Stimulated activated CD4-positive, alpha-beta T cell treated with anti-CD3 and anti-CD28 coated beads, TNF-alpha, amount 100 ng/mL, for 48 hours (primary cell): ENCODE measurements around the gene DUSP19.

Experiments
- DNase-seq, 3 donors: peaks; one replicate each; pipeline ENCODE4 v3.0.0-alpha.2; 2020; ENCODE audit warnings: low read depth in 3 of 3

The DUSP19 gene

DNA sequence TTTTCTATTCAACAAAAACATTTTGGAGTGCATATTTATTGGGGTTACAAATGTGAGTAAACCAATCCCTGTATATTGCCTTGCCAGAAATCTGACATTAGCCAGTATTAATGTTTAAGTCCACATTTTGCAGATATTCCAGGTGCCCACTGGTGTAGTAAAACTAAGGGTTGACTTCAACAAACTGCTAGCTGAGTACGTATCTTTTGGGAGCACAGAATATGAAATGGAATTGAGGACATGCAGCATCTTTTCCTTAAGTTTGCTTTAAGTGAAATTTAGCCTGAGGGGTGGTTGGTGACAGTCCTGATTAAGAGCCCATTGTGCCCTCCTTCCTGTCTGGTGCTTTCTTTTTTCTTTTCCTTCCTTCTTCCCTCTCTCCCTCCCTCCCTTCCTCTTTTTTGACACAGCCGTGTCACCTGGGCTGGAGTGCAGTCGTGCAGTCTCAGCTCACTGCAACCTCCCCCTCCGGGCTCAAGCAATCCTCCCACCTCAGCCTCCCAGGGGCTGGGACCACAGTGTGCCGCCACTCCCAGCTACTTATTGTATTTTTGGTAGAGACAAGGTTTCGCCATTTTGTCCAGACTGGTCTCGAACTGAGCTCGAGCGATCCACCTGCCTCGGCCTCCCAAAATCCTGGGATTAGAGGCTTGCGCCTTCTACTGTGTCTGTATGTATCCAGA lies 47.3 kb downstream of the DUSP19 start:
- DNase-seq: no peak

DNA sequence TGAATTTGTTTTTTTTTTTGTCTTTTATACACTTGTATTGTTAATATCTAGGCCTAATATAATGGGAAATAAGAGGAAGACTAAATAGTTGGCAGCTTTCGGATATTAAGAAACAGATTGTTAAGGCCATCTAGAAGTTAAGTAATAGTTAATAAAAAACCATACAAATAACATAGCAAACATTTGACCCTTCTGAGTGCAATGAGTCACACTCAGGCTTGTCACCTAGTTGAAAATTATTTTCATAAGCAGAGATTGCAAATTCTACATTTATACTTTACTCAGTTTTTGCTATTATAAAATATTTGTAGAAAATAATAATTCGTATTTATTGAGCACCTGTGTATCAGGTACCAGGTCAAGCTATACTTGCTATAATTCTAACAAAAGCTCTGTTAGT lies 48.1 kb downstream of the DUSP19 start:
- no peak for DNase-seq

DNA sequence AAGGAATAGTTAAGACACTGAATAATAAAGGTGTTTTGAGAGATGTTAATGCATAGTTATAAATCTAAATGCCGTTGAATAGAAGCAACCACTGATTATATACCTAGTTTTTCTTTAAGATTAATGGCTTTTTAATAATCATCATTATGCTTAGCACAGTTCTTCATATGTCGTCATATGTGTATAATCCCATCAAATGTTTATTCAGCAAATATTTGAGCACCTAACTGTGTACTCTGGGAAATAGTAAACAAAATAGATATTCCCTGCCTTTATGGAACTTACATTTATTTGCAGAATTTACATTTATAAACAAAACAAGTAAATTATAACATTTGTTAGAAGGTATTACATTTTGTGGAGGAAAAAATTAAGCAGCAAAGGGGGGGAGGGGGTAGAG lies 55.5 kb downstream of the DUSP19 start:
- no peak for DNase-seq

DNA sequence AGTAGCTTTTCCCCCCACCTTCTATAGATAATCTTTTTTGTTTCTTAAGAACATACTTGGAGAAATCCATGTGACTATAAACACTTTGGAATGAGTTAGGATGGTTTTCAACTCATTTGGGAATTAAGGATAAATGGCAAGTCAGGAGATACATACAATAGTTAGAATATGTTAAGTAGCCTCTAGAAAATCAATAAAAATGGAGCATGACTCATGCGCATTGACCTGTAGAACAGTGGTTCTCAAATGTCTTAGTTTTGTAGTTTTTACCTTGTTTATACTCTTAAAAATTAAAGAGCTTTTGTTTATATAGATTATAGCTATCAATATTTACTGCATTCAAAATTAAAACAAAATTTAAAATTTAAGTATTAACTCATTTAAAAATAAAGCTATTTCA lies 70.4 kb downstream of the DUSP19 start:
- no peak for DNase-seq

DNA sequence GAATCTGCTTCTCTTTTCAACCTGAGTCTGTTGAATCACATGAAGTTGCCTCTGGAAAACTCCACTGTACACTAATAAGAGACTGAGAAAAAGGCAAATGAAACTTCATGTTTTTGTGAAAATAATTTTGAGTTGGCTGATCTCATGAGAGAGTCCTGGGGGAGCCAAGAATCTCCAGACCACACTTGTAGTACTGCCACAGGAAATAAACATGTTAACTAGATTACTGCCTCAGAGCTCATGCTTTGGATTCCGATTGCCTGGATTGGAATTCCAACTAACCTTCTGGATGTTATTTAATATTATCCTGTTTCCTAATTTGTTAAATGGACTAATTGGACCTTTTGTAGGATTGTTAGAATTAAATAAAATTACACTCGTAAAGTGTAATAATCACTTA lies 70.9 kb downstream of the DUSP19 start:
- no peak for DNase-seq
